Measurements from ENCODE around the gene FGGY.

FGGY gene

GRCh38 chr1:59354709-59355337 lies 57.9 kb downstream of the FGGY start:
- DNase-seq, result no peak

- no peak for DNase-seq
Observed at GRCh38 chr1:59355361-59355760, 58.5 kb downstream of the FGGY start.

- no peak for DNase-seq
Observed at GRCh38 chr1:59356627-59357026, 59.7 kb downstream of the FGGY start.

- DNase-seq, result no peak
Observed at GRCh38 chr1:59357645-59358320, 60.9 kb downstream of the FGGY start.

- no peak for DNase-seq
Observed at GRCh38 chr1:59359325-59359724, 62.4 kb downstream of the FGGY start.

- no peak for DNase-seq
Observed at GRCh38 chr1:59360170-59360569, 63.3 kb downstream of the FGGY start.

- DNase-seq, result no peak
Observed at GRCh38 chr1:59360729-59361128, 63.8 kb downstream of the FGGY start.

DNA sequence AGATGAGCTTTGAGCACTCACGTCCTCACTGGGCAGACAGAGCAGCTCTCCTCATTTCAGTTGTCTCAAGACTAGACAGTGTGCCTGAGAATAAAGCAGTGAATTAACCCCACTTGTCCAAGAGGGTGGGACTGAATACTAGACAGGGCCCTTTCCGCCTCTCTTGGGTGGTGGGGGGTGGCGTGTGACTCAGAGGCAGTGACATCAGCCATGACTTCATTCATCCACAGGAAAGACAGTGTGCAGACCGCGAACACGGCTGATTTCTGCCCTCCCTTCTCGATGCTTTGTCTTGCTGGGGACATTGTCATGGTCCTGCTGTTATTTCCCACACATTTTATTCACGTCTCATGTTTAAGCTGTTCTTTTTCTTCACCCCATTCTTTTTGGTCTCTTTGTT lies 64.9 kb downstream of the FGGY start:
- no peak for DNase-seq

GRCh38 chr1:59364037-59364436 lies 67.1 kb downstream of the FGGY start:
- DNase-seq, result no peak

- no peak for DNase-seq
Observed at GRCh38 chr1:59366346-59366745, 69.5 kb downstream of the FGGY start.

- no peak for DNase-seq
Observed at GRCh38 chr1:59367301-59368007, 70.6 kb downstream of the FGGY start.

DNA sequence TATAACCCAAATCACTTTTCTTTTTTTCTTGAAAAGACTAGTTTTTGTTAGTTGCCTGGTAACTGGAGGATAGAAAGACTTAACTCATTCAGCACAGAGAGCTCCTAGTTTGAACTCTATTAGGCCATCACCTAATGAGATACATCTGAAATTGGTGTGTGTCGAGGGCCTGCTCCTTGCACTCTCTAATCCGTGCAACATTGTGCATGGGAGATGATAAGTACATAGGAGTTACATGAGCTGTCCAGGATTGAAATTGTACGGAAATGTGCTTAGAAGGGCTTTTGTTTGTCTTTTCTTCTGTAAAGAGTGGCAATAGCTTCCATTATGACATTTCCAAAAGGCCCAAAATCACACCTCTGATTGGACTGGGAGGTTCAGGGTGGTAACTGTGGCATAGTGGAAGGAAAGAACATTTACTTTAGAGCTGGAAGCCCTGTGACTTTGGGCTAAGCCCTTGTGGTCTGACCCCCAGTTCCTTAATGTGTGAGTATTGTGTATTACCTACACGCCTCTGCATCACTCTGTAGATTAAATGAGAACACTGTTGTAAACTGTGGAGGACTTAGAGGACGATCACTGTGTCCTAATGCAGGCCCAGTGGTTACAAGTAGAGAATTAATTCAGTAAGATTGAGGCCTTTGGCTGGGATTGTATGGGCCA lies 71.2 kb downstream of the FGGY start:
- no peak for DNase-seq

DNA sequence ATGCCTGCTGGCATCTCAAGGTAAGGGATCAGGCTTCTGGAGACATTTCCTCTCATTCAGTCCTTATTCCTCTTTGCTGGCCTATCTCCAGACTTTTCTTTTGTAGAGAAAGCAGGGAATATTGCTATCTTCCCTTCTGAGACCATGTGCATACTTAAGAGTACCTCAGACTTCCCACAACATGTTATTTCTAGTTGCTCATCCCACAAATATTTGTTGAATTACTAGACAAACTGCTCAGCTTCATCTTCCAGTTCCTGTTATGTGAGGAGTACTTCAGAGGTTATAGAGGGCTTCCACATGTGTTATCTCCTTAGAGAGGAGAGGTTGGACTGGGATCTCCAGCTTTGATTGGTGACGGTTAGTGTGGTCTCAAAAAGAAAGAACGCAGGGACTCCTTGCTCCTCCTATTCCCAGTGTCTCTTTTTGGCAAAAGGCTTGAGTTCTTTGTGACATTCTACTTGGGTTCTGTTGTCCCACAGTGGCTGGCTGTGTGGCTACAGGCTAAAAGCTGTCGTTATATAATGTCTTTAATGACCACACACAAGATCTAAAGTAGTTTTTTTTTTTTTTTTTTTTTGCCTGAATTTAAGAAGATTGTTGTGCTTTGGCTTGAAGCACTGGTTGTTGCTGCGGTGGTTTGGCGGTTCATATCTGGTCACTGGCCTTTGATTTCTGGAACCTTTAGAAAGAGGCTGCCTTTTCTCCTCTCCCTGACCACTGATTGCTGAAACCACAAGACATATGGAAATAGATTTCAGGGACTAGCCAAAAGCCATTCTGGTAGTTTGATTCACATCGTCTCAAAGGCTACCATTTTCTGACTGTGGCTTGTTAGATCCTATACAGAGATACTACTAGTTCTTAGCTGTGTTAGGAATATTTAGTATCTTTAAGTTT lies 78.7 kb downstream of the FGGY start:
- DNase-seq, result no peak

DNA sequence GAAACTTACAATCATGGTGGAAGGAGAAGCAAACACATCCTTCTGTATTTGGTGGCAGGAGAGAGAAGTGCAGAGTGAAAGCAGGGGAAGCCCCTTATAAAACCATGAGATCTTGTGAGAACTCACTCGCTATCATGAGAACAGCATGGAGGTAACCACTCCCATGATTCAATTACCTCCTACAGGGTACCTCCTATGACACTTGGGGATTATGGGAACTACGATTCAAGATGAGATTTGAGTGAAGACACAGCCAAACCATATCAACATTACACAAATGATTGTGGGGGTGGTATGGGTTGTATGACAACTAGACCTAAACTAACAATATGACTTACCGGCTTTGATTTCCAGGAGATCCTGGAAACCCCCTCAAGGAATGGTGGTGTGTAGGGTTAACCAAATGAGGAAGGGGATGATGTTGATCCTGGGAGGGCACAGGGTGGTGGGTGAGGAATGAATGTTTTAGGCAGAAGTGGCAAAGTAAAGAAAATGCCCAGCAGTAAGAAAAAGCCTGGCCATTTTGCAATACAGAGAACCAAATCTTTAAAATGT lies 80.5 kb downstream of the FGGY start:
- DNase-seq, result no peak

- no peak for DNase-seq
Observed at GRCh38 chr1:59378621-59379370, 81.9 kb downstream of the FGGY start.

DNA sequence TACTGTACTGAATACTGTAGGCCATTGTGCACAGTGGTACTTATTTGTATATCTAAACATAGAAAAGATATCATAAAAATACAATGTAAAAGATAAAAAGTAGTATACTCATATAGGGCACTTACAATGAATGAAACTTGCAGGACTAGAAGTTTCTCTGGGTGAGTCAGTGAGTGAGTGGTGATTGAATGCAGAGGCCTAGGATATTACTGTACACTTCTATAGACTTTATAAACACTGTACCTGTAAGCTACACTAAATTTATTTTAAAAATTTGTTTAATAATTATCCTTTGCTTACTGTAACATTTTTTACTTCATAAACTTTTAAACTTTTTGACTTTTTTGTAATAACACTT lies 82.5 kb downstream of the FGGY start:
- no peak for DNase-seq

DNA sequence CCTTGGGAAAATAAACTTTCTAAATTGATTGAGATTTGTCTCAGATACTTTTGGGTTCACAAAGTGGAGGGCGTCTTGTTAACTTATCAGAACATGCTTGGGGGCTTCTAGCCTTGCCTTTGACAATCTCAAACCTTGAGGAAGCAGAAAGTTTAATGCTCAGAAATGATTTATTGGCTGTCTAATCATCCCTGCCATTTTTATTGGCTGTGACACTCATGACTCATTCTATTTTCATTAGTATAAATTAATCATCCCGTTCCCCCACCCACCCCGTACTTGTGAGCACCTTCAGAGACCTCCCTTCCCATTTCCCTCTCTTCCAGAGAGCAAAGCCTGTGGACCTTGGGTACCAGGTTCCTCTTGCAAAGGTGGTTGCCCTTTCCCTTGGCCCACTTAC lies 87.1 kb downstream of the FGGY start:
- DNase-seq, result no peak

GRCh38 chr1:59384443-59384842 lies 87.5 kb downstream of the FGGY start:
- DNase-seq, result no peak

GRCh38 chr1:59388191-59388590 lies 91.3 kb downstream of the FGGY start:
- no peak for DNase-seq

- DNase-seq, result no peak
Observed at GRCh38 chr1:59389847-59390246, 93.0 kb downstream of the FGGY start.

DNA sequence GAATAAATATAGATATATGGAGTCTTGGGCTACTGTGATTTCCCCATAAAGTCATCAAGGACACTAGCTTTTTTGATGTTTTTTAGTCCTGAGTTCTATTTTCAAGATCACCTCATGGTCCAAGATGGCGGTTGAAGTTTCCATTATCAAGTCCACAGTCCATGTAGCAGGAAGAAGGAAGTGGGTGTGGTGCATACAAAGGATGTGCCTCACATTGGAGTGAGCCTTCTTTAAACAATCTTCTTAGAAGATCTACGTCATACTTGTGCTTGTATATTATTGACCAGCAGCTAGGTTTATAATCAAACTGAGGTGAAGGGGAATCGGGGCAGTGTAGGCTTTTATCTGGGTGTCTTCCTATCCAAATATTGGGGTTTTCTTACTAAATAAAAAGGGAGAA lies 93.4 kb downstream of the FGGY start:
- DNase-seq, result no peak
